ENCODE data around the gene IMPACT.

IMPACT gene

GRCh38 chr18:24426073-24426397, 435 bp upstream of the IMPACT start:
- no peak for DNase-seq

GRCh38 chr18:24427484-24427883, 1.0 kb downstream of the IMPACT start:
- no peak for DNase-seq

GRCh38 chr18:24428709-24429108, 2.2 kb downstream of the IMPACT start:
- DNase-seq: no peak

- no peak for DNase-seq
Observed at GRCh38 chr18:24429188-24429587, 2.7 kb downstream of the IMPACT start.

- no peak for DNase-seq
Observed at GRCh38 chr18:24432618-24433017, 6.1 kb downstream of the IMPACT start.

GRCh38 chr18:24436939-24437338, 10.5 kb downstream of the IMPACT start:
- DNase-seq: no peak

- no peak for DNase-seq
Observed at GRCh38 chr18:24443870-24444269, 17.4 kb downstream of the IMPACT start.

- DNase-seq: no peak
Observed at GRCh38 chr18:24446453-24446852, 20.0 kb downstream of the IMPACT start.

GRCh38 chr18:24446953-24447538, 20.6 kb downstream of the IMPACT start:
- no peak for DNase-seq

GRCh38 chr18:24447961-24448360, 21.5 kb downstream of the IMPACT start:
- DNase-seq: no peak

GRCh38 chr18:24456549-24456948, 30.1 kb downstream of the IMPACT start:
- no peak for DNase-seq

- DNase-seq: no peak
Observed at GRCh38 chr18:24459772-24460171, 33.3 kb downstream of the IMPACT start.

GRCh38 chr18:24460388-24460787, 33.9 kb downstream of the IMPACT start, which contains the start of gene HRH4:
HRH4 (plus strand) TSS chr18:24460637; CDS start chr18:24460729, 92 bp downstream.
- no peak for DNase-seq

GRCh38 chr18:24461996-24462395, 35.5 kb downstream of the IMPACT start:
- DNase-seq: no peak

- no peak for DNase-seq
Observed at GRCh38 chr18:24462838-24463775, 36.6 kb downstream of the IMPACT start.

GRCh38 chr18:24465486-24465885, 39.0 kb downstream of the IMPACT start:
- no peak for DNase-seq

GRCh38 chr18:24466771-24467170, 40.3 kb downstream of the IMPACT start:
- no peak for DNase-seq

- no peak for DNase-seq
Observed at GRCh38 chr18:24470022-24470618, 43.6 kb downstream of the IMPACT start.

GRCh38 chr18:24470805-24471204, 44.3 kb downstream of the IMPACT start:
- DNase-seq: no peak

- DNase-seq: no peak
Observed at GRCh38 chr18:24472591-24472990, 46.1 kb downstream of the IMPACT start.

GRCh38 chr18:24474406-24474805, 47.9 kb downstream of the IMPACT start:
- DNase-seq: no peak

- no peak for DNase-seq
Observed at GRCh38 chr18:24475926-24476589, 49.6 kb downstream of the IMPACT start.

- DNase-seq: no peak
Observed at GRCh38 chr18:24479371-24479770, 52.9 kb downstream of the IMPACT start.
